ENCODE data around the gene ABCC1.

DNA sequence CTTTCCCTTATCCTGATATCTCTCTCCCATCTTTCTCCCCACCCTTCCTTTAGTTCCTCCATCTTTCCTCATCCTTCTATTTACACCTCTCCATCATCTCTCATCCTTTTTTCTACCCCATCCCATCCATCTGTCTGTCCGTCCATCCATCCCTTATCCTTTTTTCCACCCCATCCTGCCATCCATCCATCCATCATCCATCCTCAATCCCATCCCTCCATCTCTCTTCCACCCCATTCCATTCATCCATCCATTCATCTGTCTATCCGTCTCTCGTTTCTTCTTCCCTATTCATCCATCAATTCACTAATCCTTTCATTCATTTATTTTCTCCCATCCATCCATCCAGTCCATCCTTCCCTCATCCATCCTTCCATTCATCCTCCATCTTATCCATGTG lies 205.8 kb downstream of the ABCC1 start:
- TF ChIP-seq POLR2A (IDR thresholded peaks at IDR 0.05) (no peak), CTCF (IDR thresholded peaks at IDR 0.05) (no peak)
